AG04450 (cell line): Measurements from ENCODE around the gene ENTPD8. TPM values are rescaled to one million over a fixed set of nuclear protein-coding genes. Genes with fewer than 3 reads are reported as not detected.
"Not testable (repeated sequence)": the region's sequence is repeated elsewhere in the genome, so short reads cannot be mapped to it uniquely, and the experiment has no call there.

ENCODE experiments used
- CTCF ChIA-PET: fragments of 300-600, 350-600 bp; formaldehyde crosslinking; extraction: SDS; loops from one replicate; lab custom pipeline; 2022; ENCODE audit warnings: antibody characterized with exemption, inconsistent platforms; lab: Charles Lee
- POLR2A ChIA-PET: fragments of 350-600 bp; formaldehyde crosslinking; extraction: SDS; loops from one replicate; lab custom pipeline; 2021; ENCODE audit warnings: antibody characterized with exemption, inconsistent platforms; lab: Yijun Ruan, JAX
- DNase-seq: peaks from one replicate; pipeline ENCODE4 v3.0.0-alpha.2; 2011; ENCODE audit warnings: low read depth, low spot score
- H3K27ac ChIP-seq: one replicate; pipeline ENCODE4 v1.5.1; 2012; ENCODE audit warnings: low read depth, low read length, control low read depth
- H3K27me3 ChIP-seq: one replicate; pipeline ENCODE4 v1.6.0; 2012; ENCODE audit warnings: low read length; ENCODE audit not compliant: control insufficient read depth, insufficient read depth
- H3K4me3 ChIP-seq: 2 replicates; pipeline ENCODE4 v1.5.1; 2011; ENCODE audit warnings: mild to moderate bottlenecking, low read depth, low read length, control low read depth
- H3K9me3 ChIP-seq: 2 replicates; pipeline ENCODE4 v1.5.1; 2012; ENCODE audit warnings: low read length; ENCODE audit not compliant: control insufficient read depth, insufficient read depth
- polyA plus RNA-seq: library from polyadenylated mRNA; depleted of rRNA; stranded (reverse); fragments of >200 nt; gene quantifications from 2 replicates; pipeline ENCODE4 v1.2.3, GENCODE V29; 2011
- TF ChIP-seq, protein P1 (sequence below): IDR thresholded peaks from 2 replicates; pipeline ENCODE4 v1.5.1; 2011; ENCODE audit warnings: low read depth, low read length, control low read depth, inconsistent platforms

Gene ENTPD8
- polyA plus RNA-seq, 1 experiment: not detected

DNA sequence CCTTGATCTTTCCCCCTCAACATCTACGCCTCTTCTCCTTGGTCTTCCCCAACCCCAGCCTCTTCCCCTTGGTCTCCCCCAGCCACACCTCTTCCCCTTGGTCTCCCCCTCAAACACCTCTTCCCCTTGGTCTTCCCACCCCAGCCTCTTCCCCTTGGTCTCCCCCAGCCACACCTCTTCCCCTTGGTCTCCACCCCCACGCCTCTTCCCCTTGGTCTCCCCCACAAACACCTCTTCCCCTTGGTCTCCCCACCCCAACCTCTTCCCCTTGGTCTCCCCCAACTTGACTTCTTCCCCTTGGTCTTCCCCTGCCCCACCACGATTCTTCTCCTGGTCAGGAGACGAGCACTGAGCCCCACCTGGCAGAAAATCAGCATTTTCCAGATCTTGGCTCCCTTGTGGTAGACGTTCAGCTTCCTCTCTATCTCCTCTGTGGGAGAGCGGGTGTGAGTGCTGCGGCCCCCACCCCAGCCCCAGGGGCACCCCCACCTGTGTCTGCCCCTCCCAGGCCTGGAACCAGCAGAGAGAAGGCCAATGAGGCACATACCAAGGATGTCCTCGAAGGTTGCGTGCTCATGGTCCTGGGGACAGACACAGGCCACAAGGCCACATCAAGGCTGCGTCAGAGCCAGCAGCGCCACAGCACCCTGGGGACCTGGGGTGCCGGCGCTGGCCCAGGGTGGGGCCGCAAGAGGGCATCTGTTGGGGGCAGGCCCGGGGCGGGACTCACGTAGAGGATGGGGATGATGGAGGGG is 11.0 kb upstream of the ENTPD8 start:
- ChIA-PET POLR2A (no interaction called here), CTCF (no interaction called here)
- H3K27ac ChIP-seq: no peak overlapping the region
- no peak overlapping the region for H3K4me3 ChIP-seq
- TF ChIP-seq, protein P1, sequence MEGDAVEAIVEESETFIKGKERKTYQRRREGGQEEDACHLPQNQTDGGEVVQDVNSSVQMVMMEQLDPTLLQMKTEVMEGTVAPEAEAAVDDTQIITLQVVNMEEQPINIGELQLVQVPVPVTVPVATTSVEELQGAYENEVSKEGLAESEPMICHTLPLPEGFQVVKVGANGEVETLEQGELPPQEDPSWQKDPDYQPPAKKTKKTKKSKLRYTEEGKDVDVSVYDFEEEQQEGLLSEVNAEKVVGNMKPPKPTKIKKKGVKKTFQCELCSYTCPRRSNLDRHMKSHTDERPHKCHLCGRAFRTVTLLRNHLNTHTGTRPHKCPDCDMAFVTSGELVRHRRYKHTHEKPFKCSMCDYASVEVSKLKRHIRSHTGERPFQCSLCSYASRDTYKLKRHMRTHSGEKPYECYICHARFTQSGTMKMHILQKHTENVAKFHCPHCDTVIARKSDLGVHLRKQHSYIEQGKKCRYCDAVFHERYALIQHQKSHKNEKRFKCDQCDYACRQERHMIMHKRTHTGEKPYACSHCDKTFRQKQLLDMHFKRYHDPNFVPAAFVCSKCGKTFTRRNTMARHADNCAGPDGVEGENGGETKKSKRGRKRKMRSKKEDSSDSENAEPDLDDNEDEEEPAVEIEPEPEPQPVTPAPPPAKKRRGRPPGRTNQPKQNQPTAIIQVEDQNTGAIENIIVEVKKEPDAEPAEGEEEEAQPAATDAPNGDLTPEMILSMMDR: no peak
- no peaks in the 10 kb centered on the region for H3K27me3 ChIP-seq
- DNase-seq: no peak
- no peaks in the 10 kb centered on the region; the same call in 1 of the 2 replicates for H3K9me3 ChIP-seq

- H3K9me3 ChIP-seq, CTCF ChIA-PET, DNase-seq, POLR2A ChIA-PET, H3K27me3 ChIP-seq, H3K27ac ChIP-seq, H3K4me3 ChIP-seq: not testable (repeated sequence)
Measured at GRCh38 chr9:137451264-137452005, 10.3 kb upstream of the ENTPD8 start.

DNA sequence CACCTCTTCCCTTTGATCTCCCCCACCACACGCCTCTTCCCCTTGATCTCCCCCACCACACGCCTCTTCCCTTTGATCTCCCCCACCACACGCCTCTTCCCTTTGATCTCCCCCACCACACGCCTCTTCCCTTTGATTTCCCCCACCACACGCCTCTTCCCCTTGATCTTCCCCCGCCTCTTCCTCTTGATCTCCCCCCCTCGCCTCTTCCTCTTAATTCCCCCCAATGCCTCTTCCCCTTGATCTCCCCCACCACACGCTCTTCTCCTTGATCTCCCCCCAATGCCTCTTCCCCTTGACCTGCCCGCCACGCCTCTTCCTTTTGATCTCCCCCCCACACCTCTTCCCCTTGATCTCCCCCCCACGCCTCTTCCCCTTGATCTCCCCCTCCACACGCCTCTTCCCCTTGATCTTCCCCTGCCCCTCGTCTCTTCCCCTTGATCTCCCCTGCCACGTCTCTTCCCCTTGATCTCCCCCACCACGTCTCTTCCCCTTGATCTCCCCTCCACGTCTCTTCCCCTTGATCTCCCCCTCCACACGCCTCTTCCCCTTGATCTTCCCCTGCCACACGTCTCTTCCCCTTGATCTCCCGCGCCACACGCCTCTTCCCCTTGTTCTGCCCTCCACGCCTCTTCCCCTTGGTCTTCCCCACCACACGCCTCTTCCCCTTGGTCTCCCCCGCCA is 9.5 kb upstream of the ENTPD8 start:
- H3K4me3 ChIP-seq, DNase-seq, CTCF ChIA-PET, H3K27me3 ChIP-seq, POLR2A ChIA-PET, H3K27ac ChIP-seq, H3K9me3 ChIP-seq: not testable (repeated sequence)

DNA sequence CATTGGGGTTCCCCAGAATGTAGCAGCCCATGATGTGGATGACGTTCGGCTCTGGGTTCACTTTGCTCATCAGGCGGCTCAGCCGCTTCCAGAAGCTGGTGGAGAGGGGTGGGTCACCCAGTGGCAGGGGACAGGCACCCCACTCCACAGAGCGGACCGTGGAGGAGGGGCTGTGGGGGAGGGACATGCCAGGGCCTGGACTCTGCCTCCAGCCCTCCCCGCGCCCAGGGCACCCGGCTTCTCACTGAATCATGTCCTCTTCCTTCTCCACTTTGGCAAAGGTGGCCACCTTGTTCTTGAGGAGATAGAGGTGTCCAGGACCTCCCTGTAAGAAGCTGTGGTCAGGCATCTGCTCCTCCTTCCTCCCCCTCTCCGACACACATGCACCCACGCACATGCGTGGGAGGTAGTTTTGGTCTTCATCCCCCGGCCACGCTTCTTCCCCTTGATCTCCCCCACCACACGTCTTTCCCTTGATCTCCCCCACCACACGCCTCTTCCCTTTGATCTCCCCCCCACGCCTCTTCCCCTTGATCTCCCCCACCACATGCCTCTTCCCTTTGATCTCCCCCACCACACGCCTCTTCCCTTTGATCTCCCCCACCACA is 8.9 kb upstream of the ENTPD8 start:
- H3K4me3 ChIP-seq: no peak overlapping the region
- TF ChIP-seq, protein P1: no peak
- no peaks in the 10 kb centered on the region for H3K27me3 ChIP-seq
- H3K27ac ChIP-seq: no peak overlapping the region
- no peaks in the 10 kb centered on the region; the same call in 1 of the 2 replicates for H3K9me3 ChIP-seq
- no peak for DNase-seq
- POLR2A ChIA-PET: no interaction called here
- CTCF ChIA-PET: no interaction called here

GRCh38 chr9:137449081-137449844 is 8.1 kb upstream of the ENTPD8 start:
- ChIA-PET CTCF (no interaction called here), POLR2A (no interaction called here)
- Histone ChIP-seq H3K27ac (no peak overlapping the region), H3K27me3 (no peaks in the 10 kb centered on the region), H3K4me3 (no peak overlapping the region), H3K9me3 (no peaks in the 10 kb centered on the region; the same call in 1 of the 2 replicates)
- TF ChIP-seq, protein P1: no peak
- DNase-seq: no peak
